Measurements from ENCODE around the gene MINDY1.

The MINDY1 gene

DNA sequence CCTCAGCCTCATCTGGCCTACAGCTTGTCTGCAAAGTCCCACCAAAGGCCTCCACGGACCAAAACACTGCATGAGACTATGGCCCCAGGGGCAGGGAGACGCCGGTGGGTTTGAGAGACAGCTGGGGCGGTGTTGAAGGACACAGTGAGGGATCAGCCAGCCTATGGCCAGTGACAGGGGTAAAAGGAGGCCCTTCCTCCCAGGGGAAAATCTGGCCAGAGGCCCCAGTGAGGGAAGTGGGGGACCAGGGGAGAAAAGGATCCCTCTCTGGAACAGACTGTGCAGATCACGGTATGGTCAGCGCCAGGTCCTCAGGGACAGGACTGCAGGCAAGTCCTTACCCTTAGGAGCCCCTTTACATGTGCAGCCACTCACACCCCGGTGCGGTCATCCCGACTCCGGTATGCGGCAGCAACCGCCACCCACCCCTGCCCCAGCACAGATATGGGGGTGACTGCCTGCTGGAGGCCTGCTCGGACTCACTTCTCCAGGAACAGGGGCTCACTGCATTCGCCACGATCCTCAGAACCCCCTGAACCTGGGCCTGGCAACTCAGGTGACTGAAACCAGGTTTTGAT lies 33.4 kb downstream of the MINDY1 start:
- TF ChIP-seq, protein P1, sequence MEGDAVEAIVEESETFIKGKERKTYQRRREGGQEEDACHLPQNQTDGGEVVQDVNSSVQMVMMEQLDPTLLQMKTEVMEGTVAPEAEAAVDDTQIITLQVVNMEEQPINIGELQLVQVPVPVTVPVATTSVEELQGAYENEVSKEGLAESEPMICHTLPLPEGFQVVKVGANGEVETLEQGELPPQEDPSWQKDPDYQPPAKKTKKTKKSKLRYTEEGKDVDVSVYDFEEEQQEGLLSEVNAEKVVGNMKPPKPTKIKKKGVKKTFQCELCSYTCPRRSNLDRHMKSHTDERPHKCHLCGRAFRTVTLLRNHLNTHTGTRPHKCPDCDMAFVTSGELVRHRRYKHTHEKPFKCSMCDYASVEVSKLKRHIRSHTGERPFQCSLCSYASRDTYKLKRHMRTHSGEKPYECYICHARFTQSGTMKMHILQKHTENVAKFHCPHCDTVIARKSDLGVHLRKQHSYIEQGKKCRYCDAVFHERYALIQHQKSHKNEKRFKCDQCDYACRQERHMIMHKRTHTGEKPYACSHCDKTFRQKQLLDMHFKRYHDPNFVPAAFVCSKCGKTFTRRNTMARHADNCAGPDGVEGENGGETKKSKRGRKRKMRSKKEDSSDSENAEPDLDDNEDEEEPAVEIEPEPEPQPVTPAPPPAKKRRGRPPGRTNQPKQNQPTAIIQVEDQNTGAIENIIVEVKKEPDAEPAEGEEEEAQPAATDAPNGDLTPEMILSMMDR (IDR thresholded peaks at IDR 0.05): no peak

DNA sequence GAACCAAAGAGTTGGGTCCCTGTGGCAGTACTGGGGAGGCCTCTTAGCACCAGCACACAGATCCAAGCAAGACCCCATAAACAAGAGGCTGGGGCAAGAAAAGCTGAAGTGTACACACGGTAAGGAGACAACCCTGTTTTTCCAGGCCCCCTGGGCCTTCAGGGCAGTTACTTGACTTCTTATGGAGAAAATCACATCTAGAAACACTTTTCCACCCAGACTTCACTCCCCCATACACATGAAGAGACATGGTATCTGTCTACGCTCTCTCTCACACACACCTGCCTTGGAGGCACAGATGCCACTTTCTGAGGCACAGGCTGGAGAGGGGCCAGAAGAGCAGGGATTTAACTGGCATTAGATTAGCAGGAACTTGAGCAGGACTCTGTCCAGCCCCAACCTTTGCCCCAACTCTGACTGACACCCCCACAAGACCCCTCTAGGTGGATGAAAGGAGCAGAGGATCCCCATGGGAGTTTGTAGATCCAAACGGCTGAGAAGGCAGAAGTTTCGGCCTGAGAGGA lies 34.2 kb downstream of the MINDY1 start:
- TF ChIP-seq, protein P1 (IDR thresholded peaks at IDR 0.05): no peak

DNA sequence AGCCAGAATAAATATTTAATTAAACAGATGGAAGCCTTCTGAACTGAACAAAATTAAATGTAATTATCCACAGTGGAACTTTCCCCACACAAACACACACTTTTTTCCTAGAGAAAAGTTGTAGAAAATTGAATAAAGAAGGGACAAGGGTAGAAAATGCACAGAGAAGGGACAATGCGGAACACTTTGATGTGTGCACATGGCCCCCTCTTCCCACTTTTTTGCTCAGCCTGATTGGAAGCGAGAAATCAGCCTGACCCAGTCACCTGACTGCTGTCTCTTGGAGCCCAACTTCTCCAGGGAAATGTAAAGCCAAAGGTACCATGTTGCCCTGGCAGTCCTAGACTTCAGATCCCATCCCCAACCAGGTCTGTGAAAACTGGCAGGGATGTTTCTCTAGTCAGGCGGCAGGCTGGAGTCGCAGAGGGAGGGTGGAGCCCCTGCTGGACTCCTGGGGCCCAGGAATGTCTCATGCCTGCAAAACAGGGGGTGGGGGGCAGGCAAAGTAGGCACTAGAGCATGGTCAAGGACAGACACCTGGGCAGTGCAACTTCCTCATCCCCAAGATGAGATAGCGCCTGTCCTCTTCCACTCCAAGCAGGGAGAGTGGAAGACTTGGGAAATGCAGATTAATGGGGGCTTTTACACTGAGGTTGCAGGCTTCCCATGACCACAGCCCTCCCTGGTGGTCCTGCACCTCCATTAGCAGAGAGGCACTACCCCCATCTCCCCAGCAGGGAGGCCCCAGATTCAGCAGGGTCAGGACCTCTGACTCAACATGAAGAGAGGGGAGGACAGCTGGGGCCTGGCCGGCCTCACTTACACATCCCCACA lies 34.9 kb downstream of the MINDY1 start:
- TF ChIP-seq, protein P1 (IDR thresholded peaks at IDR 0.05): no peak

DNA sequence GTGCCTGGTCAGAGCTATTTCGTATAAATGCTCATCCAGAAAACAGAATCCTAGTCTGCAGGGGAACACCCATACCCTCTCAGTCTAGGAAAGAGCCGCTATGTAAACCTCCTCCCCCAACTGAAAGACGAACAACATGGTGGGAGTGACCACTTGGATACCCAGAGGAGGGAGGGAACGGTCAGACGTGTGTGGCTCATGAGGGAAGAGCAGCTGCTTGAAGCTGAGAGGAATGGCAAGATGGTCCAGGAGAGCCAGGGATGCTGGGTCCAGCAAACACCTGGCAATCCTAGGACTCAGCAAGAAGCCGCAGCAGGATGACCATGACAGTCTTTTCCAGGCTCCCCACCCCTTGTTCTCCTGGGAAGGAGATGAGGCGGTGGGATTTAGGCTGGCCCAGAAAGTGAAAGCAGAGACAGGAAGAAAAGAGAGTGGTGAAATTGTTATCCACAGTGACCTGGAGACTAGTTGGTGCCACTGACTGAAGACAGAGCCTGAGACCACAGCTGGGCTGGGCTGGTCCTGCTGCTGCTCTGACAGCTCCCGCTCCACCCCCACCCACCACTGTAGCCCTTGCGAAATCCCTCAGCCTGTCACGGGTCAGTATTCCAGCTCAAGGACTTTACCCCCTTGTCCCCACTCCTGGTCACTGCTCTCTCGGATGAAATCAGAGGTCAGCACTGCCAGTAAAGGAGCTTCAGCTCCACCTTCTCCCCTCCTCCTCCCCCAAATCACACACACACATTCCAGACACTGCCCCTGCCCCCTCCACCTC lies 35.7 kb downstream of the MINDY1 start:
- TF ChIP-seq, protein P1 (IDR thresholded peaks at IDR 0.05): no peak

DNA sequence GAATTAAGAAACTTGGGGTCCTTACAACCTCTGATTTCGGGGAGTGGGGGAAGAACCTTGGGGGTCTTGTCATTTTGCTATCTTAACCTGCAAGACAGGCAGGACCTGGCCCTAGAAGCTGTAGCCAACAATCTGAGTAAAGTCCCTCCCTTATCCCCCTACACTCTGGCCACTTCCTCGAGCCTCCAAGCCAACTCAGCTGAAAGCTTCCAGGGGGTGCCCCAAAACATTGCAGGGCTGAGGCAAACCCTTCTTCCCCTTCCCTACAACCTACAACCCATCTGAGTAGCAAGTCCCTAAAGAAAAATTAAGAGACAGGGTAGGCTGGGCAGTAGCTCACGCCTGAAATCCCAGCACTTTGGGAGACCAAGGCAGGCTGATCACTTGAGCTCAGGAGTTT lies 37.1 kb downstream of the MINDY1 start:
- TF ChIP-seq, protein P1 (IDR thresholded peaks at IDR 0.05): no peak

DNA sequence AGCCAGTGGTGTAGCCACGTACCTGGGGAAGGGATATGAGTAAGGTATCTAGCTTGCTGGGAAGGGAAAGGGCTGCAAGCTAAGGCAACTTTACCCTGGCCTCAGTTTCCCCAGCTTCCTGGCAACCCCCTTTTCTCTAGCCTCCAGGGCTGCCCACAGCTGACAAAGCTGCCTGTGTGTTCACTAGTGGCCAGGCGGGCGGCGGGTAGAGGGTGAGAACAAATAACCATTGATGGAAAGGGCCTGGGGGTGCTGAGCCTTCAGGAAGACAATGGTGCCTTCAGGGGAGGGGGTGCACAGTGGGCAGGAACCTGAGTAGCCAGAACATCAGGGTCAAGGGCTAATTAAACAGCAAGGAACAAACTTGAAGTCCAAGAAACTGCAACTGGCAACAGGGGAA lies 38.2 kb downstream of the MINDY1 start:
- TF ChIP-seq, protein P1 (IDR thresholded peaks at IDR 0.05): no peak

DNA sequence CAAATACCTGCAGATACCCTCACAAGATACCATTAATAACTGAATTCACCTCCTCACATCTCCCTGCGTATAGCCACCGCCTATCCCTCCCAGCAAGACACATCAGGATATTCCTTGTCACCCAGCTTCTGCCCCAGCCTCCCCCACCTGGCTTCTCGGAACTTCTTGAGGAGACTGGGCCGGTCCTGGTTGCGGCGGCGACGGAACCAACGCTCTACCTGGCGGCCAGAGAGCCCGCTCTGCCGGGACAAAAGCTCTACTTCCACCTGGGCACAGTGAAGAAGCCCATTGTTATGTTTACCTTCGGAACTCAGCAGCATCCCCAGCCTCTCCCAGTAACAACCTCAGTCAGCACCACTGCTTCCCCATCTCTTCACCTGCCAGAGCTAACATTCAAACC lies 38.8 kb downstream of the MINDY1 start:
- TF ChIP-seq, protein P1 (IDR thresholded peaks at IDR 0.05): no peak
